Stimulated activated CD4-positive, alpha-beta T cell treated with anti-CD3 and anti-CD28 coated beads, Interleukin-15, amount 100 ng/mL, for 24 hours (primary cell): ENCODE measurements around the gene ZNF544.

Experiments used
- DNase-seq: peaks from one replicate; pipeline ENCODE4 v3.0.0-alpha.2; 2020

Gene ZNF544

DNA sequence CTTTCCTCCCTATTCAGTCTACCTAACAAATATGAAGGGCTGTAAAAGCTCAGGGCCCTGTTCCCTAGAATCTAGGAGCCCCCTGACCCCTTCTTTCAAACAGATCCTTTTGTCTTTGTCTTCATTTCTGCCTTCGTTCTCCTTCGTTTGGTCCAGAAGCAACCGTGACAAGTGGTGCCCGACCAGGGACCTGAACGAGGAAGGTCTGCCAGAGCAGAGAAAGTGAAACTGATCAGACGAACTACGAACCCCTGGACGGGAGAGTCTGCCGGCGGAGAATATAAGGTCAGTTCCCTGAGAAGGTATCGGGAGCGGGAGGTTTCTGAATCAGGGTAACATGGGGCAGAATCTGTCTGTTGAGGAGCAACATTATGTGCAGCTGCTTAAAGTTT, 77.2 kb downstream of the ZNF544 start:
- DNase-seq: no peak

- DNase-seq: no peak
Observed at GRCh38 chr19:58307736-58308135, 79.0 kb downstream of the ZNF544 start.

DNA sequence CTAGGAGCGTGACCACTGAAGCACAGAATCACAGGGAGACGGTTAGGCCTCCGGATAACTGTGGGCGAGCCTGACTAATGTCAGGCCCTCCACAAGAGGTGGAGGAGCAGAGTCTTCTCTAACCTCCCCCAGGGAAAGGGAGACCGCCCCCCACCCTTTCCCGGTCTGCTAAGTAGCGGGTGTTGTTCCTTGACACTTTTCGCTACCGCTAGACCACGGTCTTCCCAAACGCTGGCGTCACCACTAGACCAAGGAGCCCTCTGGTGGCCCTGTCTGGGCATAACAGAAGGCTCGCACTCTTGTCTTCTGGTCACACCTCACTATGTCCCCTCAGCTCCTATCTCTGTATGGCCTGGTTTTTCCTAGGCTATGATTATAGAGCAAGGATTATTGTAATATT, 82.0 kb downstream of the ZNF544 start:
- peak; percentile 22 for DNase-seq

- DNase-seq: no peak
Observed at GRCh38 chr19:58311345-58311865, 82.7 kb downstream of the ZNF544 start.
